Spleen (tissue), 11 donors: ENCODE results near the gene ELOVL1. TPM values are rescaled to one million over a fixed set of nuclear protein-coding genes. Genes with fewer than 3 reads are reported as not detected.
A peak's percentile ranks its signal among the peaks of the same experiment; 100 is the strongest.

Experiments used
- DNase-seq: peaks from one replicate; pipeline ENCODE4 v3.0.0-alpha.2; 2020
- H3K27ac ChIP-seq, 8 donors: fragments of 200-600 bp; sonication (generic) in 7 of 8; 1 replicate in 4 of 8; 2 replicates in 4 of 8; pipeline versions ENCODE4 v1.5.0 to v1.8.0; 2016 to 2021; ENCODE audit warnings: inconsistent platforms in 4 of 8, mild to moderate bottlenecking in 4 of 8, moderate library complexity in 1 of 8
- H3K27me3 ChIP-seq, 7 donors: fragments of 200-600 bp; sonication (generic) in 6 of 7; replicated peaks in 1 of 7; 1 replicate in 4 of 7; 2 replicates in 3 of 7; pipeline versions ENCODE4 v1.5.0 to v1.8.0; 2016 to 2021; ENCODE audit warnings: inconsistent platforms in 3 of 7, mild to moderate bottlenecking in 1 of 7
- H3K36me3 ChIP-seq, 6 donors: fragments of 200-600 bp; sonication (generic) in 5 of 6; 1 replicate in 4 of 6; 2 replicates in 2 of 6; pipeline versions ENCODE4 v1.5.0 to v1.8.0; 2016 to 2021; ENCODE audit warnings: inconsistent platforms in 2 of 6
- H3K4me1 ChIP-seq, 6 donors: fragments of 200-600 bp; sonication (generic) in 5 of 6; 1 replicate in 3 of 6; 2 replicates in 3 of 6; pipeline versions ENCODE4 v1.5.0 to v1.8.0; 2016 to 2021; ENCODE audit warnings: inconsistent platforms in 3 of 6
- H3K4me3 ChIP-seq, 8 donors: fragments of 200-600 bp; sonication (generic) in 7 of 8; 1 replicate in 4 of 8; 2 replicates in 4 of 8; pipeline versions ENCODE4 v1.5.0 to v1.8.0; 2016 to 2021; ENCODE audit warnings: inconsistent platforms in 4 of 8, mild to moderate bottlenecking in 4 of 8, moderate library complexity in 2 of 8
- H3K9me3 ChIP-seq, 8 donors: fragments of 200-600 bp; sonication (generic) in 7 of 8; 1 replicate in 4 of 8; 2 replicates in 4 of 8; pipeline versions ENCODE4 v1.5.0 to v1.8.0; 2016 to 2021; ENCODE audit warnings: inconsistent platforms in 4 of 8
- POLR2A ChIP-seq, 3 donors: fragments of 450-650 bp; IDR thresholded peaks; one replicate each; pipeline ENCODE4 v1.5.1; 2017; ENCODE audit warnings: antibody characterized with exemption in 3 of 3, mild to moderate bottlenecking in 1 of 3
- POLR2AphosphoS5 ChIP-seq, 3 donors: sonication (generic); formaldehyde crosslinking; IDR thresholded peaks; one replicate each; pipeline ENCODE4 v1.5.1; 2017; ENCODE audit warnings: antibody characterized with exemption in 3 of 3
- WGBS, 5 donors: extraction: QIAGEN DNeasy Blood & Tissue Kit in 3 of 5; methylation state at CpG; one replicate each; pipeline versions ENCODE4 v1.1.5 to v1.1.7; 2013 to 2018; 5-methylcytosine and 5-hydroxymethylcytosine counted together
- intact Hi-C: fragments of 100-400 bp; cut with DNase I; formaldehyde crosslinking; loops from one replicate; pipeline ENCODE4 v1.15.0; 2023; ENCODE audit warnings: low total_unique reads
- microRNA-seq, 3 donors: library from miRNA; unstranded; fragments of <30 nt; microRNA quantifications; one replicate each; pipeline versions ENCODE4 to v1.1.0, GENCODE V29; 2019 to 2020
- polyA plus RNA-seq, 3 donors: library from polyadenylated mRNA; stranded (reverse); fragments of 200-250 nt; gene quantifications; one replicate each; pipeline ENCODE4 v1.2.1, GENCODE V29; 2013
- total RNA-seq, 7 donors: library from RNA; depleted of rRNA in 3 of 7; stranded (reverse); fragments of >200 nt in 3 of 7; fragmentation: NEBNext Ultra II Directional in 4 of 7; extraction: Animal tissue kit (Norgen Biotek cat#: 25700) in 4 of 7; gene quantifications; one replicate each; pipeline versions ENCODE4 v1.1.0 to v1.2.1, GENCODE V29; 2016 to 2021
- TF ChIP-seq, protein P1 (sequence below), 11 experiments: fragments of 200-600 bp in 7 of 11; fragments of 450-650 bp in 4 of 11; sonication (generic) in 4 of 11; IDR thresholded peaks in 8 of 11; conservative IDR thresholded peaks in 3 of 11; 1 replicate in 7 of 11; 2 replicates in 4 of 11; pipeline versions ENCODE4 v1.4.0 to v1.8.0; 2016 to 2021; ENCODE audit warnings: antibody characterized with exemption in 11 of 11, inconsistent platforms in 4 of 11, mild to moderate bottlenecking in 1 of 11
- donor health status: healthy with polysubstance abuse.
- donor health status: DM: no; HTN: no; CAD: no; lungs with moderate emphysema.
- donor health status: DM: no; HTN: no; CAD: no.
- donor health status: Bipolar disorder and iron deficiency.
- donor health status: healthy.
- donor health status: DM: no; HTN: no; CAD: no.
- donor health status: DM: yes; HTN: yes; CAD: no.

The ELOVL1 gene
- total and polyA plus RNA-seq, 10 donors, result 38.7 to 78.7 (median 53.3) TPM

DNA sequence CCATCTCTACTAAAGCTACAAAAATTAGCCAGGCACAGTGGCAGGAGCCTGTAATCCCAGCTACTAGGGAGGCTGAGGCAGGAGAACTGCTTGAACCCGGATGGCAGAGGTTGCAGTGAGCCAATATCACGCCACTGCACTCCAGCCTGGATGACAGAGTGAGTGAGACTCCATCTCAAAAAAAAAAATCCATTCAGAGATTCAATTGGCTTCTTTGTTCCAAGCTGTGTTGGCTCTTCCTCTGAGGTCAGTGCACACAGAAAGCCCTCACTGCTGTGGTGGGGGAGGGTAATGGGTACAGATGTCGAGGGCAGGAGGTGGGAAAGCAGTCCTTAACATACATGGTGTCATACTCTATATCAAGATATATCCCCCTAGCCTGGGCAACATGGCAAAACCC, 52.3 kb downstream of the ELOVL1 start:
- intact Hi-C loops, result no loop called here
- Histone ChIP-seq H3K9me3 (no peaks in the 10 kb centered on the region), H3K4me1 (peaks cover 0 to 18% (median 3%) of the 10 kb centered on the region in 6 donors), H3K4me3 (no peak overlapping the region), H3K27me3 (no peaks in the 10 kb centered on the region), H3K27ac (no peak overlapping the region), H3K36me3 (peaks cover 0 to 65% (median 0%) of the 10 kb centered on the region in 6 donors)
- no peak for TF ChIP-seq POLR2A (IDR thresholded peaks at IDR 0.05)
- no peak for TF ChIP-seq POLR2AphosphoS5 (IDR thresholded peaks at IDR 0.05)
- TF ChIP-seq, protein P1, sequence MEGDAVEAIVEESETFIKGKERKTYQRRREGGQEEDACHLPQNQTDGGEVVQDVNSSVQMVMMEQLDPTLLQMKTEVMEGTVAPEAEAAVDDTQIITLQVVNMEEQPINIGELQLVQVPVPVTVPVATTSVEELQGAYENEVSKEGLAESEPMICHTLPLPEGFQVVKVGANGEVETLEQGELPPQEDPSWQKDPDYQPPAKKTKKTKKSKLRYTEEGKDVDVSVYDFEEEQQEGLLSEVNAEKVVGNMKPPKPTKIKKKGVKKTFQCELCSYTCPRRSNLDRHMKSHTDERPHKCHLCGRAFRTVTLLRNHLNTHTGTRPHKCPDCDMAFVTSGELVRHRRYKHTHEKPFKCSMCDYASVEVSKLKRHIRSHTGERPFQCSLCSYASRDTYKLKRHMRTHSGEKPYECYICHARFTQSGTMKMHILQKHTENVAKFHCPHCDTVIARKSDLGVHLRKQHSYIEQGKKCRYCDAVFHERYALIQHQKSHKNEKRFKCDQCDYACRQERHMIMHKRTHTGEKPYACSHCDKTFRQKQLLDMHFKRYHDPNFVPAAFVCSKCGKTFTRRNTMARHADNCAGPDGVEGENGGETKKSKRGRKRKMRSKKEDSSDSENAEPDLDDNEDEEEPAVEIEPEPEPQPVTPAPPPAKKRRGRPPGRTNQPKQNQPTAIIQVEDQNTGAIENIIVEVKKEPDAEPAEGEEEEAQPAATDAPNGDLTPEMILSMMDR (IDR thresholded peaks at IDR 0.05 in 8 of 11, conservative IDR thresholded peaks at IDR 0.05 in 3 of 11), result no peak
- DNase-seq, result peak; percentile 22
- WGBS, 5 donors, result 75 to 87% (median 86%) methylated on average over 3 of the region's 3 CpGs

DNA sequence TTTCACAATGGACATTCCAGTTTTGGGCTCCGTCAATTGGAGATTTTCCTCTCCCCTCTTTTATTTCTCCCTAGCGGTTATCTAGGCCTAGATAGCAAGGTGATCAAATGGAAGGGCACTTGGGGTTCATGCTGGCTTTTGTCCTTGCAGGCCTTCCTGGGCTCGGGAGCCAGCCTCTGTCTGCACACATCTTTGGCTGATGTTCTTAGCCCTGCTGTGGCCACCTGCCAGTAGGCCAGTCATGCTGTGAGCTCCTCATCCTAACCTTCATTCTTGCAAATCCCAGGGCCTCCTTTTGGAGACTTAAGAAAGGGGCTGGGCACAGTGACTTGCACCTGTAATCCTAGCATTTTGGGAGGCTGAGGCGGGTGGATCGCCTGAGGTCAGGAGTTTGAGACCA, 53.6 kb downstream of the ELOVL1 start:
- Histone ChIP-seq H3K4me1 (peaks cover 0 to 31% (median 9%) of the 10 kb centered on the region in 6 donors), H3K36me3 (peaks cover 0 to 58% (median 0%) of the 10 kb centered on the region in 6 donors), H3K9me3 (no peaks in the 10 kb centered on the region), H3K27me3 (no peaks in the 10 kb centered on the region), H3K27ac (no peak overlapping the region), H3K4me3 (no peak overlapping the region)
- 92 to 97% (median 95%) methylated on average over 5 of the region's 5 CpGs for WGBS, 5 donors
- peak; percentile 29 for DNase-seq
- intact Hi-C loops, result no loop called here
- TF ChIP-seq, protein P1 (IDR thresholded peaks at IDR 0.05 in 8 of 11, conservative IDR thresholded peaks at IDR 0.05 in 3 of 11), result no peak
- no peak for TF ChIP-seq POLR2AphosphoS5 (IDR thresholded peaks at IDR 0.05)

DNA sequence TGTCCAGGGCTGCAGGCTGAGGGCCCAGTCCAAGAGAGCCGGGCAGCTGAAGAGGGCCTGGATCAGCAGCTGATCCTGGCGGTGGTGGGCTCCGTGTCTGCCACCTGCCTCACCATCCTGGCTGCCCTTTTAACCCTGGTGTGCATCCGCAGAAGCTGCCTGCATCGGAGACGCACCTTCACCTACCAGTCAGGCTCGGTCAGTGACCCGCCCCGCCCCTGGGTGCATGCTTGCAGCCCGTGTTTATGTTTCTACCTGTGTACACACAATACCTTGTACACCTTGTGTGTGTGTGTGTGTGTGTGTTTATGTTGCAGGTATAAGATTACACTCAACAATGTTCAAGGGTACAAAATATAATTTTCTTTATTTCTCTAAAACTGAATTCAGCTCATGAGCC, 54.0 kb downstream of the ELOVL1 start:
- Histone ChIP-seq H3K27ac (no peak overlapping the region), H3K9me3 (no peaks in the 10 kb centered on the region), H3K4me3 (no peak overlapping the region), H3K36me3 (peaks cover 0 to 54% (median 0%) of the 10 kb centered on the region in 6 donors), H3K4me1 (peaks cover 0 to 32% (median 9%) of the 10 kb centered on the region in 6 donors), H3K27me3 (no peaks in the 10 kb centered on the region)
- intact Hi-C loops, result no loop called here
- no peak for TF ChIP-seq POLR2AphosphoS5 (IDR thresholded peaks at IDR 0.05)
- no peak for TF ChIP-seq POLR2A (IDR thresholded peaks at IDR 0.05)
- TF ChIP-seq, protein P1 (IDR thresholded peaks at IDR 0.05 in 8 of 11, conservative IDR thresholded peaks at IDR 0.05 in 3 of 11), result no peak
- WGBS, 5 donors, result 94 to 97% (median 95%) methylated on average over 10 of the region's 10 CpGs
- peak; percentile 68 for DNase-seq

Small RNA genes lying within 50 kb of the gene (microRNA-seq; reads per million reads assigned to microRNA genes)
- 2.0 to 3.9 (median 3.6) reads per million in 3 donors for gene MIR6734

Other genes with a start within 250 kb of the ELOVL1 start
- gene EBNA1BP2, start 195.7 kb downstream of the ELOVL1 start, total RNA-seq, result 10 to 100 TPM; 22.7 to 37.1 (median 27.5) TPM
- gene EBNA1BP2, start 195.7 kb downstream of the ELOVL1 start, polyA plus RNA-seq, result 10 to 100 TPM; 31.4 to 49.7 (median 48.6) TPM
- gene CFAP57, start 195.7 kb downstream of the ELOVL1 start, total RNA-seq, result not detected
- gene CFAP57, start 195.7 kb downstream of the ELOVL1 start, polyA plus RNA-seq, result under 1 TPM; 0.03 to 0.07 (median 0.05) TPM
- gene TMEM125, start 98.0 kb downstream of the ELOVL1 start, total RNA-seq, result not detected
- gene TMEM125, start 98.0 kb downstream of the ELOVL1 start, polyA plus RNA-seq, result under 1 TPM in 2 of 3 donors, not detected in 1; 0.05 to 0.06 TPM
- gene C1orf210, start 82.4 kb downstream of the ELOVL1 start, total RNA-seq, result not detected
- gene C1orf210, start 82.4 kb downstream of the ELOVL1 start, polyA plus RNA-seq, result not detected
- gene TIE1, start 67.0 kb downstream of the ELOVL1 start, total RNA-seq, result 10 to 100 TPM; 45.0 to 81.8 (median 65.4) TPM
- gene TIE1, start 67.0 kb downstream of the ELOVL1 start, polyA plus RNA-seq, result 10 to 100 TPM in 1 of 3 donors, 1 to 10 TPM in 2; 4.9 to 17.4 (median 7.0) TPM
- gene MPL, start 30.2 kb downstream of the ELOVL1 start, total RNA-seq, result 1 to 10 TPM in 4 of 7 donors, under 1 TPM in 2, not detected in 1; 0.47 to 2.2 (median 1.3) TPM
- gene MPL, start 30.2 kb downstream of the ELOVL1 start, polyA plus RNA-seq, result not detected
- 10 to 100 TPM in 4 of 7 donors, 1 to 10 TPM in 3; 3.8 to 18.4 (median 12.5) TPM for gene CDC20, start 9.0 kb downstream of the ELOVL1 start, total RNA-seq
- gene CDC20, start 9.0 kb downstream of the ELOVL1 start, polyA plus RNA-seq, result 10 to 100 TPM in 1 of 3 donors, 1 to 10 TPM in 2; 2.1 to 25.9 (median 7.0) TPM
- gene MED8, start 21.8 kb upstream of the ELOVL1 start, total RNA-seq, result 10 to 100 TPM; 24.8 to 38.3 (median 30.5) TPM
- 10 to 100 TPM; 18.3 to 23.8 (median 22.3) TPM for gene MED8, start 21.8 kb upstream of the ELOVL1 start, polyA plus RNA-seq
- 100 to 1,000 TPM in 3 of 7 donors, 10 to 100 TPM in 4; 64.7 to 115 (median 75.7) TPM for gene SZT2, start 21.9 kb upstream of the ELOVL1 start, total RNA-seq
- gene SZT2, start 21.9 kb upstream of the ELOVL1 start, polyA plus RNA-seq, result 10 to 100 TPM in 2 of 3 donors, 1 to 10 TPM in 1; 9.4 to 35.6 (median 16.7) TPM
- 10 to 100 TPM; 24.2 to 47.3 (median 38.6) TPM for gene HYI, start 85.9 kb upstream of the ELOVL1 start, total RNA-seq
- gene HYI, start 85.9 kb upstream of the ELOVL1 start, polyA plus RNA-seq, result 10 to 100 TPM; 23.2 to 67.2 (median 59.9) TPM
- gene PTPRF, start 162.9 kb upstream of the ELOVL1 start, total RNA-seq, result 10 to 100 TPM in 6 of 7 donors, 1 to 10 TPM in 1; 8.3 to 25.0 (median 14.8) TPM
- 1 to 10 TPM; 2.7 to 3.9 (median 3.5) TPM for gene PTPRF, start 162.9 kb upstream of the ELOVL1 start, polyA plus RNA-seq